SHP77 (cell line): Measurements from ENCODE around the gene ARHGAP22.

Source experiments
- DNase-seq, 2 experiments: peaks; one replicate each; lab custom pipeline; 2025; lab: John Stamatoyannopoulos, UW

The ARHGAP22 gene

GRCh38 chr10:48418189-48418788 is 186.6 kb downstream of the ARHGAP22 start:
- DNase-seq, result no peak

DNA sequence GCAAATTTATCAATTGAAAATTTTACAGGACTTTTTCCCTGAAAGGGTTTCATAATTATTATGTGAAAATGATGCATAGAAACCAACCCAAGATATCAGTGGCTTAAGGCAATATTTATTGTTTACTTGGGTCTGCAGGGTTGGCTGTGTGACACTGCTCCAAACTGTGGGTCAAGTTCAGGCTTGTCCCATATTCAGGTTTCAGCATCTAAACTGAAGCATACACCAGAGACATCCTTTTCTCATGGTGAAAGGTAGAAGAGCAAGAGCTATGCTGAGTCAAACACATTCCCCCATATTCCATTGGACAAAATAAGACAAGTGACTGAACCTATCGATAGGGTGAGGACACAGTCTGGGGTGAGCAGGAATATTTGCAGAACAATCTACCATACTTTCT is 187.5 kb downstream of the ARHGAP22 start:
- no peak for DNase-seq

DNA sequence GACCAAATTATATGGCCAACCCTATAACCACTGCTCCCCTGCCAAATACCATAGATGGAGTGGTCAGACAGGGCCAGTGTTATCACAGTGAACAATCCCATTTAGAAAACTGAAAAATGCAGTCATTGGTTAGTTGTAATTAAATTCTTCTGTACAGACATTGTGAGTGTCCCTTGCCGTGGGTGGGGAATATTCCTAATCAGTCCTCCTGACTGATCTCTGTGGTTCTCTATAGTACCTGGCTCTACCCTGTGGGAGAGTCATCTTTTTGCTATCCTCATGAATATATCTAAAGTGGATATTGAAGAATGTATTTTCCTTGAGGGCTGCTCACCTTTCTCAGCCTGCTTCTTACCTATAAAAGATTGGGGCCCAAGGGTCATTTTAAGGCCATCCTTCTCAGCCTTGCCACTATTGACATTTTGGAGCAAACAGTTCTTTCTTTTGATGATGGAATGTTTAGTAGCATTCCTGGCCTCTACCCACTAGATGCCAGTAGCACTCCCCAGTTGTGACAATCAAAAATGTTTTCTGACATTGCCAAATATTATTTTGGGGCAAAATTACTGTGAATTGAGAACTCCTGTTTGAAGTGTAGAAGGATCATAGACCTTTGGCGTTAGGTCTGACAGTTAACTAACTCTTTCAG is 188.2 kb downstream of the ARHGAP22 start:
- no peak for DNase-seq

DNA sequence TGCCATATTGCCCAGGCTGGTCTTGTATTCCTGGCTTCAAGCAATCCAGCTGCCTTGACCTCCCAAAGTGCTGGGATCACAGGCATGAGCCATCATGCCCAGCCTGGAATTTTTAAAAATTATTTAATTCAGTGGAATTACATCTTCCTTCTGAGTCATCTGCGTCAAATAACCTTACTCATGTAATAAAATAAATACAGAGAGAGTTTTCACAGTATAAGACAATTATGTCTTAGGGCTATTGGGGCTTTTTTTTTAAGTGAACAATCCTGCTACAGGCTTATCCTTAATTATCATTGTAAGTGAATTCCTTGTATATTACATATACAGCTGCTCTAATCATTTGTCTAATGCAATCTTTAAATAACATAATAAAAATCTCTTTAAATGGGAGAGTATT is 190.1 kb downstream of the ARHGAP22 start:
- DNase-seq, result no peak

GRCh38 chr10:48414160-48414559 is 190.7 kb downstream of the ARHGAP22 start:
- no peak for DNase-seq

- DNase-seq, result no peak
Observed at GRCh38 chr10:48412933-48413332, 191.9 kb downstream of the ARHGAP22 start.

GRCh38 chr10:48412081-48412480 is 192.8 kb downstream of the ARHGAP22 start:
- DNase-seq, result no peak

- no peak for DNase-seq
Observed at GRCh38 chr10:48411510-48411909, 193.4 kb downstream of the ARHGAP22 start.

GRCh38 chr10:48410503-48410902 is 194.4 kb downstream of the ARHGAP22 start:
- no peak for DNase-seq

- no peak for DNase-seq
Observed at GRCh38 chr10:48406658-48407057, 198.2 kb downstream of the ARHGAP22 start.

- DNase-seq, result no peak
Observed at GRCh38 chr10:48406204-48406603, 198.7 kb downstream of the ARHGAP22 start.

DNA sequence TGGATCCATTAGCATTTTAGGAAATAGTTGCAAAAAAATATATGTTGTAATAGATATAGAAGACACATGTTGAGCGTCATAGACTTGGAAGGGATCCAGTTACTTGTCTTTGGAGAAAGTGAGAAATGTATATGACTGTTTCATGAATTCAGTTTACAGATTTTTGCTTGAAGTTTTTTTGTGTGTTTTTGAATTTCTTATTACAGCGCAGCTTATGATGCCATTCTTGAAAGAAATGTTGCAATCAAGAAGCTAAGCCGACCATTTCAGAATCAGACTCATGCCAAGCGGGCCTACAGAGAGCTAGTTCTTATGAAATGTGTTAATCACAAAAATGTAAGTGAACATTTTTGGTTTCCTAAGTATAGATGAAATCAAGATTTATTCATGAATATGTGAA is 200.2 kb downstream of the ARHGAP22 start:
- DNase-seq, result no peak

- no peak for DNase-seq
Observed at GRCh38 chr10:48400850-48401220, 204.0 kb downstream of the ARHGAP22 start.

DNA sequence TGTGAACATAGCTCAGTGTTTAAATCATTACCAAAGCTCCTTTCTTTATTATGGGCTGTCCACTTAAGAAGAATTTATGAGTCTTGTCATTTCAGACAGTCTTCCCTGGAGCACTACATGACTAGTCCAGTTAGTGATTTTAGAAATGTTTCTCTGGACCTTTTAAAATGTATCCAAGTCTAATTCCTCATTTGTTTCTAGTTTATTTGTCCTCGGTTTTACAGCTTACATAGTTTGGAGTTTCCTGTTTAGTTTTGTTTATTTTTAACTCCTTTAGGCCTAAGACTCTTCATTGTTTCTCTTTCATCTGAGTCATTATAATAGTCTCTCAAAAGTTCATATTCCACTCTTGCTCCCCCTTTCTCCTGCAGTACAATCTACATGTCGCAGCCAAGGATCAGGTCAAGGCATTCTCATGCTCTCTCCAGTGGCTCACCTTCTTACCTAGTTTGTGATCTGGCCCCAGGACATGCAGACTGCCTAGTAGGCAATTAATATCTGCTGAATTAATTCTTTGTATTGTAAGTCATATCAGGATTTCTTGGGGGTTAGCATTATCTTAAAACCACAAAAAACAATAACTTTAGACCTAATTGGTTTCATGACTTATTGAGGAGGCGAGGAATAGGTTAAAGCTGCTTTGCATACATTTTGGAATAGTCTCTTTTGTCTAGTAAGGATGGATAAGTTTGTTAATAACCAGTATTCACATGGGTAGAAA is 204.6 kb downstream of the ARHGAP22 start:
- no peak for DNase-seq

GRCh38 chr10:48399551-48399950 is 205.3 kb downstream of the ARHGAP22 start:
- DNase-seq, result no peak

- no peak for DNase-seq
Observed at GRCh38 chr10:48399056-48399541, 205.8 kb downstream of the ARHGAP22 start.

DNA sequence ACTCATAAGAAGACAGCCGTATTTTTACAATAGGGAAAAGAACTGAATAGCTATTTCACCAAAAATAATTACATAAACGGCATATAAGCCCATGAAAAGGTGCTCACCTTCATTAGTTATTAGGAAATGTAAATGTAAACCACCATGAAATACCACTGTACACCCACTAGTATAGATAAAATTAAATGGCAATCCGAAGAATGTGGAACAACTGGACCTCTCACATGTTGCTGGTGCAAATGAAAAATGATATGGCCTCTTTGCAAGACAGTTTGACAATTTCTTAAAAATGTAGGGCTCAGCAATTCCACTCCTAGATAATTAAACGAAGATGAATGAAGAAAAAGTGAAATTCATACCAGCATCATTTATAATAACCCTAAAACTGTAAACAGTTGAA is 206.6 kb downstream of the ARHGAP22 start:
- DNase-seq, result no peak
